Heart left ventricle (tissue), 13 donors: ENCODE results near the gene ASPSCR1.

Experiments
- POLR2A ChIP-seq, 2 donors: fragments of 450-650 bp; IDR thresholded peaks; one replicate each; pipeline ENCODE4 v1.6.1; 2017; ENCODE audit warnings: antibody characterized with exemption in 2 of 2, mild to moderate bottlenecking in 2 of 2, moderate library complexity in 2 of 2
- TF ChIP-seq, protein P1 (sequence below), 12 donors: fragments of 200-600 bp; sonication (generic) in 4 of 12; IDR thresholded peaks; one replicate each; pipeline versions ENCODE4 v1.5.0 to v1.8.0; 2018 to 2022; ENCODE audit warnings: antibody characterized with exemption in 12 of 12, mild to moderate bottlenecking in 5 of 12
- donor health status: ischemic (EF 13 %, LVEDD 7.1; RV severe dilation, severe dysfunction).
- donor health status: DM: no; HTN: yes; CAD: no.
- donor health status: DM: no; HTN: no; CAD: no.
- donor health status: ischemic (EF 25% LVEDD 6.9; RV normal size, moderate dysfunction).
- donor health status: ischemic (EF 25% LVEDD 5.7; RV mildly dilated, moderate dysfunction).
- donor health status: ischemic (EF 35%, LVEDD 5.7; RV mildly dilated, moderate dysfunction).
- donor health status: nonischemic (EF 11% LVEDD 7.7; RV severe dilation, severe dysfunction).
- donor health status: DM: yes; HTN: yes; CAD: no.
- donor health status: PGD.
- donor health status: ischemic (EF 29% LVEDD 5.4; RV normal size, mild dysfunction).
- donor health status: nonischemic (EF 23%, LVEDD 6.1; RV moderate dilation, normal function).

DNA sequence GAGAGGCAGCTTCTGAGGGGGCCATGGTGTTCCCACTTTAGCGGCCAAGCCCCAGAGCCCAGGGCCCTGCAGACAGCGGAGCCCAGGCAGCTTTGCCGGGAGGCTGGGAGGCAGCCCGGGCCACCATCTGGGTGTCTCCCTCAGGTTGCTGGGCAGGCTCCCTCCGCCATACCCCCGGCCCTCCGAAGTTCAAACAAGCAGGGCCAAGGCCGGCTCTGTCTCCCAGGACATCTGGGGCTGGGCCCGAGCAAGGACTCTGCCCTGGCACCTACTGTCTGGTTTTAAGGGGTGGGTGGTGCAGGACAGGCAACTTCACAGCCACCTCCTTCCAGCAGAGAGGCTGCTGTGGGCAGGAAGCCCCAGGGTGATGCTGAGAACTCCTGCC, 85.5 kb downstream of the ASPSCR1 start:
- TF ChIP-seq, protein P1, sequence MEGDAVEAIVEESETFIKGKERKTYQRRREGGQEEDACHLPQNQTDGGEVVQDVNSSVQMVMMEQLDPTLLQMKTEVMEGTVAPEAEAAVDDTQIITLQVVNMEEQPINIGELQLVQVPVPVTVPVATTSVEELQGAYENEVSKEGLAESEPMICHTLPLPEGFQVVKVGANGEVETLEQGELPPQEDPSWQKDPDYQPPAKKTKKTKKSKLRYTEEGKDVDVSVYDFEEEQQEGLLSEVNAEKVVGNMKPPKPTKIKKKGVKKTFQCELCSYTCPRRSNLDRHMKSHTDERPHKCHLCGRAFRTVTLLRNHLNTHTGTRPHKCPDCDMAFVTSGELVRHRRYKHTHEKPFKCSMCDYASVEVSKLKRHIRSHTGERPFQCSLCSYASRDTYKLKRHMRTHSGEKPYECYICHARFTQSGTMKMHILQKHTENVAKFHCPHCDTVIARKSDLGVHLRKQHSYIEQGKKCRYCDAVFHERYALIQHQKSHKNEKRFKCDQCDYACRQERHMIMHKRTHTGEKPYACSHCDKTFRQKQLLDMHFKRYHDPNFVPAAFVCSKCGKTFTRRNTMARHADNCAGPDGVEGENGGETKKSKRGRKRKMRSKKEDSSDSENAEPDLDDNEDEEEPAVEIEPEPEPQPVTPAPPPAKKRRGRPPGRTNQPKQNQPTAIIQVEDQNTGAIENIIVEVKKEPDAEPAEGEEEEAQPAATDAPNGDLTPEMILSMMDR (IDR thresholded peaks at IDR 0.05): no peak
- TF ChIP-seq POLR2A (IDR thresholded peaks at IDR 0.05): no peak
